Measurements from ENCODE around the gene LYPD6B. TPM values are rescaled to one million over a fixed set of nuclear protein-coding genes. Genes with fewer than 3 reads are reported as not detected.

Gene LYPD6B
- total and polyA plus RNA-seq, 4 donors = 0.13 to 0.59 (median 0.14) TPM

GRCh38 chr2:148993351-148993750 lies 45.1 kb upstream of the LYPD6B start:
- Histone ChIP-seq H3K4me1 (ENCODE audit: control insufficient read depth in 4 of 4, insufficient read depth in 4 of 4, low read length in 3 of 4) (no peaks in the 10 kb centered on the region), H3K36me3 (ENCODE audit: control insufficient read depth in 4 of 4, insufficient read depth in 3 of 4, low read depth in 1 of 4, low read length in 3 of 4) (no peaks in the 10 kb centered on the region), H3K9me3 (ENCODE audit: control insufficient read depth in 4 of 4, low read length in 3 of 4) (no peaks in the 10 kb centered on the region), H3K9ac (ENCODE audit: low read depth in 1 of 2, low read length in 2 of 2) (no peak overlapping the region), H3K27me3 (ENCODE audit: control insufficient read depth in 4 of 4, insufficient read depth in 4 of 4, low read length in 3 of 4) (no peaks in the 10 kb centered on the region), H3K27ac (ENCODE audit: low read depth in 1 of 2, low read length in 2 of 2) (no peak overlapping the region), H3K4me3 (ENCODE audit: low read depth in 1 of 3, low read length in 3 of 3) (no peak overlapping the region)
- DNase-seq (ENCODE audit: low spot score) = no peak
- TF ChIP-seq JUND (IDR thresholded peaks at IDR 0.05) = no peak
- no peak for TF ChIP-seq NR2F2 (IDR thresholded peaks at IDR 0.05)
- TF ChIP-seq ZBTB33 (IDR thresholded peaks at IDR 0.05) = no peak
- no peak for TF ChIP-seq YY1 (IDR thresholded peaks at IDR 0.05)
- TF ChIP-seq ATF3 (IDR thresholded peaks at IDR 0.05) = no peak
- WGBS = 79% methylated on average over 3 of the region's 3 CpGs

- Histone ChIP-seq H3K36me3 (ENCODE audit: control insufficient read depth in 4 of 4, insufficient read depth in 3 of 4, low read depth in 1 of 4, low read length in 3 of 4) (no peaks in the 10 kb centered on the region), H3K9me3 (ENCODE audit: control insufficient read depth in 4 of 4, low read length in 3 of 4) (no peaks in the 10 kb centered on the region), H3K27ac (ENCODE audit: low read depth in 1 of 2, low read length in 2 of 2) (no peak overlapping the region), H3K4me1 (ENCODE audit: control insufficient read depth in 4 of 4, insufficient read depth in 4 of 4, low read length in 3 of 4) (no peaks in the 10 kb centered on the region), H3K27me3 (ENCODE audit: control insufficient read depth in 4 of 4, insufficient read depth in 4 of 4, low read length in 3 of 4) (no peaks in the 10 kb centered on the region), H3K9ac (ENCODE audit: low read depth in 1 of 2, low read length in 2 of 2) (no peak overlapping the region), H3K4me3 (ENCODE audit: low read depth in 1 of 3, low read length in 3 of 3) (no peak overlapping the region)
- DNase-seq (ENCODE audit: low spot score) = no peak
- TF ChIP-seq ZBTB33 (IDR thresholded peaks at IDR 0.05) (no peak), FOXA1 (IDR thresholded peaks at IDR 0.05) (no peak), JUND (IDR thresholded peaks at IDR 0.05) (no peak), SP1 (IDR thresholded peaks at IDR 0.05) (no peak)
- 52% methylated on average over 8 of the region's 8 CpGs for WGBS
These were observed 44.2 kb upstream of the LYPD6B start for GRCh38 chr2:148994341-148994740.

- H3K36me3 ChIP-seq (ENCODE audit: control insufficient read depth in 4 of 4, insufficient read depth in 3 of 4, low read depth in 1 of 4, low read length in 3 of 4) = no peaks in the 10 kb centered on the region
- H3K27ac ChIP-seq (ENCODE audit: low read depth in 1 of 2, low read length in 2 of 2) = no peak overlapping the region
- H3K9me3 ChIP-seq (ENCODE audit: control insufficient read depth in 4 of 4, low read length in 3 of 4) = no peaks in the 10 kb centered on the region
- WGBS = 87% methylated on average over 6 of the region's 6 CpGs
- no peak overlapping the region for H3K4me3 ChIP-seq (ENCODE audit: low read depth in 1 of 3, low read length in 3 of 3)
- H3K9ac ChIP-seq (ENCODE audit: low read depth in 1 of 2, low read length in 2 of 2) = no peak overlapping the region
- H3K4me1 ChIP-seq (ENCODE audit: control insufficient read depth in 4 of 4, insufficient read depth in 4 of 4, low read length in 3 of 4) = no peaks in the 10 kb centered on the region
- H3K27me3 ChIP-seq (ENCODE audit: control insufficient read depth in 4 of 4, insufficient read depth in 4 of 4, low read length in 3 of 4) = no peaks in the 10 kb centered on the region
- DNase-seq (ENCODE audit: low spot score) = no peak
- TF ChIP-seq HNF4A (conservative IDR thresholded peaks at IDR 0.05) = no peak
- TF ChIP-seq RXRA (IDR thresholded peaks at IDR 0.05) = no peak
- no peak for TF ChIP-seq FOXA1 (IDR thresholded peaks at IDR 0.05)
- TF ChIP-seq JUND (IDR thresholded peaks at IDR 0.05) = no peak
- no peak for TF ChIP-seq EGR1 (IDR thresholded peaks at IDR 0.05; ENCODE audit: low read depth in 2 of 2)
- TF ChIP-seq MAX (IDR thresholded peaks at IDR 0.05) = no peak
- no peak for TF ChIP-seq ATF3 (IDR thresholded peaks at IDR 0.05)
- TF ChIP-seq SP1 (IDR thresholded peaks at IDR 0.05) = no peak
- TF ChIP-seq FOXA2 (IDR thresholded peaks at IDR 0.05) = no peak
- no peak for TF ChIP-seq RAD21 (IDR thresholded peaks at IDR 0.05)
- no peak for TF ChIP-seq CTCF (IDR thresholded peaks at IDR 0.05; ENCODE audit: low read depth, low read length, missing input control)
- no peak for TF ChIP-seq ZBTB33 (IDR thresholded peaks at IDR 0.05)
- TF ChIP-seq REST (IDR thresholded peaks at IDR 0.05) = no peak
These were observed 41.7 kb upstream of the LYPD6B start for GRCh38 chr2:148996805-148997204.
